Uterus (tissue), 2 donors: ENCODE results near the gene FAM118A.

ENCODE experiments used
- CTCF ChIP-seq, 4 experiments: fragments of 200-600 bp in 2 of 4; fragments of 450-650 bp in 2 of 4; sonication (generic) in 2 of 4; IDR thresholded peaks; one replicate each; pipeline ENCODE4 v1.5.1; 2016 to 2019; ENCODE audit warnings: antibody characterized with exemption in 4 of 4, mild to moderate bottlenecking in 2 of 4, moderate library complexity in 1 of 4
- POLR2A ChIP-seq, 2 donors: fragments of 450-650 bp; IDR thresholded peaks; one replicate each; pipeline ENCODE4 v1.6.1; 2016; ENCODE audit warnings: antibody characterized with exemption in 2 of 2, mild to moderate bottlenecking in 1 of 2, moderate library complexity in 1 of 2

- TF ChIP-seq CTCF (IDR thresholded peaks at IDR 0.05) (no peak), POLR2A (IDR thresholded peaks at IDR 0.05) (no peak)
Measured at GRCh38 chr22:45321827-45322226, 12.1 kb downstream of the FAM118A start.
